DMS 273 (cell line): Measurements from ENCODE around the gene RTBDN.
"Not testable (repeated sequence)": the region's sequence is repeated elsewhere in the genome, so short reads cannot be mapped to it uniquely, and the experiment has no call there.

Experiments used
- DNase-seq: peaks from one replicate; lab custom pipeline; 2025; ENCODE audit not compliant: unreplicated experiment; lab: John Stamatoyannopoulos, UW

Gene RTBDN

DNA sequence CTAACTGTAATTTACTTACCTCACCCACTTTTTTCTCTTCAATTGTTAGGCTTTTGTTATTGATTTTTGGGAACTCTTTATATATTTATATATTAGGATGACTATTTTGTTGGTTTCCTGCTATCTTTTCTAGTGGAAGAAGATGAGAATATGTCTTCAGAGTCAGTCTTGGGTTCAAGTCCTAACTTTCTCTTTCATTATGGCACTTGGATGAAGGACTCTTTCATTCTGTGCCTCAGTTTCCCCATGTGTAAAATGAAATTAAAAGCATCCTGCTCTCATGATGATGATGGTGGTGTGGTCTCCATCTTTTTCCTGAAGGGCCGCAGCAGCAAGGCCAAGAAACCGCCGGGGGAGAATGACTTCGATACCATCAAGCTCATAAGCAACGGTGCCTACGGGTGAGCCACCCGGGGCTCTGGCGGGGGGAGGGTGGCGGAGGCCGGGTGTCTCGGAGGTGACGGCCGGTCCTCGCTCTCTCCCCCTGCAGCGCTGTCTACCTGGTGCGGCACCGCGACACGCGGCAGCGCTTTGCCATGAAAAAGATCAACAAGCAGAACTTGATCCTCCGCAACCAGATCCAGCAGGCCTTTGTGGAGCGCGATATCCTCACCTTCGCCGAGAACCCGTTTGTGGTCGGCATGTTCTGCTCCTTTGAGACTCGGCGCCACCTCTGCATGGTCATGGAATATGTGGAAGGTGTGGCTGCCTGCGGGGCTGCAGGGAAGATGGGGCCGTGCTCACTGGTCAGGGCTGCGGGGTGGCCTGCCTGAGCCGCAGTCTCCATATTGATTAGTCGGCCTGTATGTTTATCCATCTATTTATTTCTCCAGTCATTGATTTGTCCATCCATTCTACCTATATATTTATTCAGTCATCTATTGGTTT is 23.9 kb upstream of the RTBDN start:
- no peak for DNase-seq

DNA sequence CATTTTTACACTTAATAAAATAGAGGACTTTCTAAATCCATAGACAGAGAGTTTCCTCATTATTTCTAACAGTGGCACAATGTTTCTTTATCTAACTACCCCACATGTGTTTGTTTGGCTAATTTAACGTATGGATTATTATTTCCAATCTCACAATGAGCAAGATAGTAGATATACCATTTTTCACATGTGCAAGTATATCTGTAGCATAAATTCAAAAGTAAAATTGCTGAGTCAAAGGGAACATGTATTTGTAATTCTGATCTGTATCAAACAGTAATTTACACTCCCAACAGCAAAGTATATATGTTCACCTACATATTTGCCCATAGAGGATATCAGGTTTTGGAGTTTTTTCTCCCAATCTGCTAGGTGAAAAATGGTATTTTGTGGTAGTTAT is 22.3 kb upstream of the RTBDN start:
- DNase-seq: no peak

GRCh38 chr19:12847159-12848139 is 13.1 kb upstream of the RTBDN start:
- peak; percentile 93 for DNase-seq

- not testable (repeated sequence) for DNase-seq
Observed at GRCh38 chr19:12846613-12847012, 12.2 kb upstream of the RTBDN start.

DNA sequence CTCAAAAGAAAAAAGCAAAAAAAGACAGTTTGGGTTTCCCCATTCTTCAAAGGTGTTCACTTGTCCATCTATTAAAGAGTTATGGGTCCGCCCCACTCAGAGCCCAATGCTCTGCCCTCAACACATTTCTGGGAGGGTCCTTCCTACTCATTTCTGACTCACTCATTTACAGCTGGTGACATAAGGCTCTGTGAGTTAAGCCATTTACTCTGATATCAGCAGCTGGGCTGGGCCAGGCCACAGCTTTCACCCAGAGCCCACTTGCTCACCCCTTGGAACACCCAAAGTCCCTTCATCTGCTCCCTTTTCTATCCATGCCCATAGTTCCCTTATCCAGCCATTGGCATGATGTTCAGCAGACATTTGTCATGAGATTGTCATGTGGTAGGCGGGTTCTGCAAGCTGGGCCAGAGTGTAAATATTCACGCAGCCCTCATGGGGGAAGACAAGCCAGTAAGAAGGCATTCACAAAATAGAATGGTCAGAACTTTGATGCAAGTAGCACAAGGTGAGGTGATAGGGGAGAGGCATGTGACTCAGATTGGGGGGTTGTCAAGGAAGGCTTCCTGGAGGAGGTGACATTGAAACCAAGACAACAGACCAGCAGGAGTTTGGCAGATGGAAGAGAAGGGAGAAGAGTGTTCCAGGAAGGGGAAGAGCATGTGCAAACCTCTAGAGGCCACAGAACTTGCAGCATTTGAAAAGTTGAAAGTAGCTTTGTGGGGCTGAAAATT is 9.8 kb upstream of the RTBDN start:
- DNase-seq: no peak

DNA sequence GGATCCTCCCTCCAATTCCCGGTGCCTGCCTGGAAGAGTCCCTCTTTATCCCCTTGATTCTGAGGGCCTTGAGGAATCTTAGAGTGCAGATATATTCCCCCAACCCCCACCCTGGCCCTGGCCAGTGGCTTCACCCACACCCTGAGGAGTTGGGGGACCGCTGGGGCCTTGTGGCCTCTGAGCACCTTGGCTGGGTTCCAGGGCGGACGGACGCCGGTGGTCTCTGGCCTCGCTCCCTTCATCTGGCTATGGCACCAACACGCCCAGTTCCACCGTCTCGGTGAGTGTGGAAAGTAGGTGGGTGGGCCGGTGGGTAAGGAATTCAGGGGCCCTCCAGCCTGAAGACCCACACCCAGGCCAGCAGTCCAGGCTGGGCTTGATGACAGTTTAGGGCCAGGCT is 8.9 kb upstream of the RTBDN start:
- DNase-seq: no peak

DNA sequence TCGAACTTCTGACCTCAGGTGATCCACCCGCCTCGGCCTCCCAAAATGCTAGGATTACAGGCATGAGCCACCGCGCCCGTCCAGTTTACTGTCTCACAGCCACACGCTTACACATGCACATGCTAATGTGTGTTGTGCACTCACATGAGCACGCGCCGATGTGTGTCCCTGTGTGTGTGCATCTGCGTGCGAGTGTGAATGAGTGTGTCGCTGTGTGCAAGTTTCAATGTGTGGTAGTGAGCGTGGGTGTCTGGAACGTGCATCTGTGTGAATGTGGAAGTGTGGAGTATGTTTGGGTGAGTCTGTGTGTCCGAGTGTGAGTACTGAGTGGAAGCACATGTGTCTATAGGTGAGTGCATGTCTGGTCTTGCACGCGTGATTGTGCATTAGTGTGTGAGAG is 8.1 kb upstream of the RTBDN start:
- DNase-seq: no peak

DNA sequence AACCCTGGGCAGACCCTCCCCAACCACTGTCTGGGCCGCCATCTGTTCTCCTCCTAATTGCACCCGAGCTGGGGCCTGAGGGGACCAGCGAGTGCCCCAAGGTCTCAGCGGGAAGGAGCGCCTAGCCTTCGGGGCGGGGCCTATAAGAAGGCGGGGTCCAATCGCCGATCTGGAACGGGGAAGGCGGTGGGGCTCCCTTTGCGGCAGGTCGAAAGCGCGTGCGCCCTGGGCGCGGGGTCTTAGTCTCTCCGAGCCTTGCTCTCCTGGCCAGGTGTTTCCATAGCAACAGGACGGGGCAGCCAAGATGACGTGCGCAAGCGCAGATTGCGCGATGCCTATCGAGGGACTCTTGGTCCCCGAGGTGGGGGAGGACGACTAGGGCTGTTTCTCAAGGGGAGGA is 6.7 kb upstream of the RTBDN start:
- DNase-seq: no peak

GRCh38 chr19:12840091-12841079 is 6.0 kb upstream of the RTBDN start:
- DNase-seq: peak; percentile 70

DNA sequence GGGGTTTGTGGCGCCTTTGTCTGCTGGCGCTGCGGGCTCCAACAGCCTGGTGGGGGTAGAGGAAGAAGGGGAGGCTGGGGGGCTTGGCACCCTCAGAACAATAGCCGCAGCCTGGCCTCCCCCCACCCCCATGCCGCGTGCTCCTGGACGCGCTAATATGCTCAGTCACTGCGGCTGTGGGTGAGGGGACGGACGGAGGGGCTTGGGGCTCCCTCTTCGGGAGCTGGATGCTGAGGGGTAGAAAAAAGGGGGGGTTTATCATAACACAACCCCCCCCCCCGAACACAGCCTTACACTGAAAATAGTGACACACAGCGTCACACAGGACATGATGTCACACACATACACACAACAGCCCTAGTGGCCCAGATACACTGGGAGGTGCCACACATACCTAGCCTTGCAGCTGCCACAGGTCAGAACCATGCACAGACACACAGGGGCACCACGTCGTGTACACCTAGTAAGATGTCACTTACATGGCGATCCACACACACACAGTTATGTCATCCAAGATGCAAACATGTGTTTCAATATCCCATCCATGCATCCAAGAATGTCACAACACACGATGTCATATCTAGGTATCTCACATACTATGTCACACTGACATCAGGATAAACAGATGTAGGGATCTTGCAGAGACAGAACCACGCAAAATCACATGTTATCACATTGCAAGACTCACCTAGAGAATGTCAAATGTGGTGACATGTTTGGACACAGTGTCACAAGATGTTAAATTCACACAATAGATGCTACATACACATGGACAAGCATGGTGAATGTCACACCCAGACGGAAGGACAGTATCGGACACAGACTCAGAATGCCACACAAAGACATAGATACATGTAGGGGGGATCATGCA is 4.7 kb upstream of the RTBDN start:
- DNase-seq: peak; percentile 42

DNA sequence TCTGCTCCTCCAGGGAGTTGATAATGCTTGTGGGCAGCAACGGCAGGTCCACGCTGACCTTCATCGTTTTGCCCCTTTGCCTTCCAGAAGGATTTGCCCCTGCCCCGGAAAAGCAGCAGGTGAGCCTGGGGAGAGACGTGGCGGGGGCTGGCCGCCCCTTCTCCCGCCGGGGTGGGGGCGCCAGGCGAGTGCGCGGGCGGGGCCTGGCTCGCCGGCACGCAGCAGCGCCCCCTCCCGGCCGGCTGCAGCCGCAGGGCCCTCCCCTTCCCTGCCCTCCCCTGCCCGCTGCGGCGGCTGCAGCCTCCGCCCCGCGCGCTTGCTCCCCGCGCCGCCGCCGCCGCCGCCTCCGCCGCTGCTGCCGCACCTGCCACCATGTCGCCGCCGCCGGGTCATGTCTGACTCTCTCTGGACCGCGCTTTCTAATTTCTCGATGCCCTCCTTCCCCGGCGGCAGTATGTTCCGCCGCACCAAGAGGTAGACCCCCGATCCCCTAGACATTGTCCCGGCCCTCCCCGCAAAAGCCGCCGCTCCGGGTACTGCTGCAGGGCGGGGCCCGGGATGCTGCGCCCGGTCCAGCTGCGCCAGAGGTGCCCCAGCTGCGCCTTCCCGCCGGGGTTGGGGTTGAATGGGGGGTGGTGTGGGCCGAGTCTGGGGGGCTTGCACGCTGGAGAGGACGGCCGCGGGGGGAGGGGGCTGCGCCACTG is 4.0 kb upstream of the RTBDN start, which contains the start of gene MAST1:
MAST1 (plus strand) TSS at position 334 of the 704 bp plus-strand sequence; CDS start at position 392, 58 bp downstream.
- DNase-seq: peak; percentile 90

DNA sequence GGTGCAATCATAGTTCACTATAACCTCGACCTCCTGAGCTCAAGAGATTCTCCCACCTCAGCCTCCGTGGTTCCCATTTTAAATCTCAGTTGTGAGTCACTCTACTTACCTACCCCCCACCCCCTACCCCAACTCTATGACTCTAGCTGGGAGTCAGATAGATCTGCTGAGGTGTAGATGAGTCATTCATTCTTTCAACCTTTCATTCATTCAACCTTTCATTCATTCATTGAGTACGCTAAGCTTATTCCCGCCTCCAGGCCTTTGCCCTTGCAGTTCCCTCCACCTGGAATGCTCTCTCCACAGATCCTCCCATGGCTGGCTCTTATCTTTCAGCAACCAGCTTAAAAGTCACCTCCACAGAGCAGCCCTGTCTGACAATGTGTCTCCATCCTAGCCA is 2.8 kb upstream of the RTBDN start:
- DNase-seq: no peak

DNA sequence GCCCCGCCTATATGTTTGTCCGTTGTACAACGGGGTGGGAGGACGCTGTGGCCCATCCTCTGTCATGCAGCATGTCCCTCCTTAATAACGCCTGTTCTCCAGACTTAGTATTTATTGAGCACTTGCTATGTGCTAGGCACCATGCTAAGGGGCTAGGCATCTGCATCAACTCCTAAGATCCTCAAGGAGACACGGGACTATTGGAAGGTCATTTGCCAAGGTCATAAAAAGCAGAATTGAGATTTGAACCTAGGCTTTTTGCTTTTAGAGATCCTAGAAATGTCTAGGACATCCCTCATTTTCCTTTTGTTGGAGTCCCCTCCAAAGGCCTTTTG is 2.1 kb upstream of the RTBDN start:
- no peak for DNase-seq

GRCh38 chr19:12834976-12835757 is 788 bp upstream of the RTBDN start:
- peak; percentile 85 for DNase-seq

DNA sequence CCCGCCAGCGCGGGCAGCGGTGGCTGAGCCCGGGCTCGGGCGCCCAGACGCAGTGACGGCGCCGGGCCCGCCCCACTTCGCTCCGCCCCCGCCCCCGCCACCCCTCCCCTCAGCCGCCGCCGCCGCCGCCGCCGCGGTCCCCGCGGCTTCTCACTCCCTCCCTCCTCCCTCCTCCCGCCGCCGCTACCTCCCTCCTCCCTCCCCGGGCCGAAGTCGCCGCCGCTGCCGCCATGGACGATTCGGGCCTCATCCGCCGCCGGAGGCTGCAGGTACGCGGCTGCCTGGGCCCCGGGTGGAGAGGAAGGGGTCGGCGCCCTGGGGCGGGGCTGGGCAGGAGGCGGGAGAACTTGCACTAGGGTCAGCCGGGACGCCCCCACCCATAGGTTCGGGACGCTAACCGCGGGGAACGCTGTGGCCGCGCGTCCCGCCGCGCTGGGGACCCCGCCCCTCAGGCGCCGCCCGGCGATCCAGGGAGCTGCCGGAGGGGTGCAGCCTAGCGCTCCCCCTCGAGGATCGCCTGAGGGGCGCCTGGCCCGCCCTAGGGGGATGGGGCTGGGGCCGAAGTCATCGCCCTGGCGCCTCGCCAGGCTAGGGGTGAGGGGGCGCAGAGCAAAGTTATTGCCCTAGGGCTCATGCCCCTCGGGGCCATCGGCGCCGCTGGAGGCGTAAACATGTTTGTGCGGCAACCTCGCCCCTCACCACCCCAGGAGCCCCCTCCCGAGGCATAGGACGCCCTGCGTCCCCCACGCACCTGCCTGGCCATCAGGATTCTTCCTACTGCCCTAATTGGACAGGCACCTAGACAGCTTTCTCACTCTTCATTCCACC is 427 bp downstream of the RTBDN start:
- DNase-seq: peak; percentile 80

- DNase-seq: peak; percentile 53
Observed at GRCh38 chr19:12833418-12833737, 1.0 kb downstream of the RTBDN start.

DNA sequence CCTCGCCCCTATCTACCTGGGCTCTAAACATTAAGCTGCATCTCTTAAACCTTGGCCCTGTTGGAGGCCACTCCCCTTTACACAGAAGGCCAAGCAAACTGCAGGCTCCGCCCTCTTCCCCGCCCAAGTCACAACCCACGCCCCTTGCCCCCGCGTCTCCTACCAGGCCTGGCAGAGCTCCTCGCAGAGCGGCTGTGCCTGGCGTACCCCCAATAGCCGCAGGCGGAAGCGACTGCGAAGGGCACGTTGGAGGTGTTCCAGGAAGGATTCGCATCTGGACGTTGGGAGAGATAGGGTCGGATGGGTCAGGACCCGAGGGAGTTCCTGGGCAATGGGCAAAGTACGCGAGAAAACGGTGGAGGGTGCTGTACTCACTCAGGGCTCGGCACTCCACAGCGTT is 5.9 kb downstream of the RTBDN start:
- DNase-seq: peak; percentile 89
